HepG2 (cell line): Measurements from ENCODE around the gene RGP1. TPM values are rescaled to one million over a fixed set of nuclear protein-coding genes. Genes with fewer than 3 reads are reported as not detected.
A peak's percentile ranks its signal among the peaks of the same experiment; 100 is the strongest.

Experiments
- BRF2 ChIP-seq: sonication (generic); formaldehyde crosslinking; IDR thresholded peaks from 2 replicates; pipeline ENCODE4 v1.8.1; 2022; ENCODE audit warnings: mild to moderate bottlenecking, missing genetic modification reagents
- CHD4 ChIP-seq: fragments of 200-600 bp; sonication (generic); IDR thresholded peaks from 2 replicates; pipeline ENCODE4 v1.7.0; 2017; ENCODE audit warnings: mild to moderate bottlenecking, low read length, borderline replicate concordance
- CREB1 ChIP-seq, 2 experiments: fragments of 450-650 bp in 1 of 2; IDR thresholded peaks; 2 replicates each; pipeline ENCODE4 v1.6.1; 2016 to 2017; ENCODE audit warnings: control low read depth in 1 of 2, mild to moderate bottlenecking in 1 of 2, missing compliant biosample characterization in 1 of 2, missing genetic modification characterization in 1 of 2
- EZH2 ChIP-seq: conservative IDR thresholded peaks from 2 replicates; pipeline ENCODE4 v1.6.1; 2012; ENCODE audit warnings: mild to moderate bottlenecking, low read depth, low read length, moderate library complexity
- GFI1 ChIP-seq: sonication (generic); formaldehyde crosslinking; IDR thresholded peaks from 2 replicates; pipeline ENCODE4 v1.5.0; 2020; ENCODE audit warnings: missing genetic modification reagents, mild to moderate bottlenecking, borderline replicate concordance
- GZF1 ChIP-seq: sonication (generic); formaldehyde crosslinking; IDR thresholded peaks from 2 replicates; pipeline ENCODE4 v1.5.1; 2020; ENCODE audit warnings: mild to moderate bottlenecking, missing genetic modification reagents
- HDAC1 ChIP-seq: sonication (generic); formaldehyde crosslinking; IDR thresholded peaks from 2 replicates; pipeline ENCODE4 v1.5.1; 2020; ENCODE audit warnings: mild to moderate bottlenecking, missing genetic modification reagents
- HOXA5 ChIP-seq: sonication (generic); formaldehyde crosslinking; IDR thresholded peaks from 2 replicates; pipeline ENCODE4 v1.4.0; 2020; ENCODE audit warnings: missing genetic modification reagents
- KDM1A ChIP-seq: IDR thresholded peaks from 2 replicates; pipeline ENCODE4 v1.6.1; 2016; ENCODE audit warnings: missing compliant biosample characterization
- MEIS1 ChIP-seq: sonication (generic); formaldehyde crosslinking; IDR thresholded peaks from 2 replicates; pipeline ENCODE4 v1.9.0; 2021; ENCODE audit warnings: mild to moderate bottlenecking, missing genetic modification reagents, moderate library complexity, borderline replicate concordance
- NCOR1 ChIP-seq: fragments of 200-600 bp; sonication (generic); IDR thresholded peaks from 2 replicates; pipeline ENCODE4 v1.7.0; 2017; ENCODE audit warnings: antibody characterized with exemption, low read length, borderline replicate concordance
- NFATC3 ChIP-seq: sonication (generic); formaldehyde crosslinking; IDR thresholded peaks from 2 replicates; pipeline ENCODE4 v1.5.1; 2020; ENCODE audit warnings: mild to moderate bottlenecking, missing genetic modification reagents
- NR2C2 ChIP-seq: sonication (generic); formaldehyde crosslinking; IDR thresholded peaks from 2 replicates; pipeline ENCODE4 v1.4.0; 2020; ENCODE audit warnings: missing genetic modification reagents, mild to moderate bottlenecking, moderate library complexity, borderline replicate concordance
- POLR2G ChIP-seq: fragments of 200-400 bp; formaldehyde crosslinking; IDR thresholded peaks from 2 replicates; pipeline ENCODE4 v1.6.1; 2018; ENCODE audit warnings: mild to moderate bottlenecking, low read depth, low read length, moderate library complexity
- SALL1 ChIP-seq: sonication (generic); formaldehyde crosslinking; IDR thresholded peaks from 2 replicates; pipeline ENCODE4 v1.8.0; 2022; ENCODE audit warnings: mild to moderate bottlenecking, missing genetic modification reagents
- TEAD3 ChIP-seq: optimal IDR thresholded peaks from 2 replicates; pipeline ENCODE3; 2016; ENCODE audit warnings: borderline replicate concordance
- U2AF2 ChIP-seq: fragments of 200-400 bp; formaldehyde crosslinking; IDR thresholded peaks from 2 replicates; pipeline ENCODE4 v1.6.1; 2017; ENCODE audit warnings: low read depth, mild to moderate bottlenecking, low read length
- ZNF20 ChIP-seq: sonication (generic); formaldehyde crosslinking; IDR thresholded peaks from 2 replicates; pipeline ENCODE4 v1.4.0; 2020; ENCODE audit warnings: mild to moderate bottlenecking, moderate library complexity, missing genetic modification reagents
- ZNF205 ChIP-seq: IDR thresholded peaks from 2 replicates; pipeline ENCODE4 v1.6.1; 2018; ENCODE audit warnings: missing biosample characterization, missing genetic modification reagents
- ZNF207 ChIP-seq: fragments of 450-650 bp; IDR thresholded peaks from 2 replicates; pipeline ENCODE4 v1.6.1; 2016; ENCODE audit warnings: antibody characterized with exemption, borderline replicate concordance
- ZNF543 ChIP-seq: sonication (generic); formaldehyde crosslinking; IDR thresholded peaks from 2 replicates; pipeline ENCODE4 v1.4.0; 2020; ENCODE audit warnings: mild to moderate bottlenecking, missing genetic modification reagents
- ZNF7 ChIP-seq: IDR thresholded peaks from 2 replicates; pipeline ENCODE4 v1.6.1; 2016; ENCODE audit warnings: missing biosample characterization, missing genetic modification reagents
- ZNF790 ChIP-seq: sonication (generic); formaldehyde crosslinking; IDR thresholded peaks from 2 replicates; pipeline ENCODE4 v1.8.0; 2022; ENCODE audit warnings: missing genetic modification reagents, mild to moderate bottlenecking, borderline replicate concordance
- ZNF891 ChIP-seq: sonication (generic); formaldehyde crosslinking; IDR thresholded peaks from 2 replicates; pipeline ENCODE4 v1.5.0; 2020; ENCODE audit warnings: mild to moderate bottlenecking, missing genetic modification reagents
- ZSCAN12 ChIP-seq: sonication (generic); formaldehyde crosslinking; IDR thresholded peaks from 2 replicates; pipeline ENCODE4 v1.9.0; 2021; ENCODE audit warnings: mild to moderate bottlenecking, missing genetic modification reagents
- polyA plus RNA-seq, 8 experiments: library from polyadenylated mRNA; depleted of rRNA in 3 of 8; stranded (reverse) in 7 of 8; unstranded in 1 of 8; fragments of >200 nt; fragmentation: Illumina TruSeq in 4 of 8; extraction: Trizol in 4 of 8; gene quantifications; 2 replicates each; pipeline versions ENCODE4 v1.2.1 to v1.2.3, GENCODE V29; 2011 to 2016; ENCODE audit warnings: low read depth in 4 of 8, missing spikeins in 1 of 8, mixed read lengths in 1 of 8; ENCODE audit not compliant: insufficient read depth in 1 of 8
- total RNA-seq, 5 experiments: library from RNA; depleted of rRNA; stranded (reverse); fragments of >200 nt; fragmentation: Illumina TruSeq; extraction: Trizol; gene quantifications; 2 replicates each; pipeline ENCODE4 v1.2.3, GENCODE V29; 2016; ENCODE audit warnings: low read depth in 1 of 5
- TF ChIP-seq, protein P1 (sequence below): sonication (generic); formaldehyde crosslinking; IDR thresholded peaks from 2 replicates; pipeline ENCODE4 v1.4.0; 2020; ENCODE audit warnings: low read depth, mild to moderate bottlenecking, missing genetic modification reagents
- TF ChIP-seq, protein P2 (sequence below): IDR thresholded peaks from 2 replicates; pipeline ENCODE4 v1.6.1; 2016; ENCODE audit warnings: missing biosample characterization, missing genetic modification reagents, low read depth

The RGP1 gene
- total and polyA plus RNA-seq, 2 of the 13 experiments (the other 11 are each of a cell fraction or from before 2014, with no cell fraction given): 12.7 to 21.0 TPM

DNA sequence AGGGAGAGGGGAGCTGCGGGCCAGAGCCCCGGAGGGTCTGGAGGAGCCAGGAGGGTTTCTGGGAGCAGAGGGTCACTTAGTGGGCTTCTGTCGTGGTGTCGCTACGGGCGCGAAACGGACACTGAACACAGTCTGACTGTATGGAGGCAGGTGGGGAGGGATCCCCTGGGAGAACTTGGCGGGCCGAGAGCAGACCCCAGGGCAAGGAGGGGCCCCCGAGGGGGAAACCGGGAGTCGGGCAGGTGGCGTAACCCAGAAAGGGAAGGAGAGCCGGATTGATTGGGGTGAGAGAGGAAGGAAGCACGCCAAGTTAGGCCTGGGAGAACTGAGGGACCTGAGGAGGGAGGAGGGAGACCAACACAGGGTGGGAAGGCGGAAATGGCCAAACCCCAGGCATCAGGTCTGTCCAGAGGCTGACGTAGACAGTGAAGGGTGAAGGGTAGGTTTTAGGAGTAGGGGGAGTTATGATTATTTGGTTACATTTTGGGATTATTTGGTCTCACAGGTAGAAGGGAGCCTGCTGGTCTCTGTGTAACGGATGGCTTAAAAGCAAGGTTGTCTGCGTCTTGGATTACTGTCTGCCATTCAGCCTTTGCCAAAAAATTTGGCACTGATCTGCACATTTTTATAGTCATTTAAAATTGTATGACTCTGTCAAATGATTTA, 8.3 kb downstream of the RGP1 start (continued):
- TF ChIP-seq U2AF2 (no peak), ZNF790 (no peak), NFATC3 (CRISPR knock-in tag) (no peak), ZSCAN12 (0 out of 2 replicates have a peak, but pooled peaks have one; percentile 47), HOXA5 (no peak), CHD4 (no peak), ZNF543 (CRISPR knock-in tag) (no peak), ZNF207 (no peak), HDAC1 (0 out of 2 replicates have a peak, but pooled peaks have one; percentile 11), NR2C2 (CRISPR knock-in tag) (no peak), SALL1 (CRISPR knock-in tag) (no peak; the same call in 1 of the 2 replicates), MEIS1 (CRISPR knock-in tag) (peak; percentile 29; the same call in 1 of the 2 replicates), NCOR1 (no peak), TEAD3 (CRISPR knock-in tag) (no peak), ZNF205 (CRISPR knock-in tag) (0 out of 2 replicates have a peak, but pooled peaks have one; percentile 0), CREB1 (IDR thresholded peaks at IDR 0.05) (no peak), CREB1 (CRISPR knock-in tag; IDR thresholded peaks at IDR 0.05) (no peak), ZNF7 (CRISPR knock-in tag) (no peak), GZF1 (CRISPR knock-in tag) (0 out of 2 replicates have a peak, but pooled peaks have one; percentile 7), ZNF891 (CRISPR knock-in tag) (no peak), KDM1A (CRISPR knock-in tag) (no peak), POLR2G (peak; percentile 71), EZH2 (no peak), ZNF20 (CRISPR knock-in tag) (0 out of 2 replicates have a peak, but pooled peaks have one; percentile 29), BRF2 (CRISPR knock-in tag) (no peak), GFI1 (no peak)
- TF ChIP-seq, protein P1, sequence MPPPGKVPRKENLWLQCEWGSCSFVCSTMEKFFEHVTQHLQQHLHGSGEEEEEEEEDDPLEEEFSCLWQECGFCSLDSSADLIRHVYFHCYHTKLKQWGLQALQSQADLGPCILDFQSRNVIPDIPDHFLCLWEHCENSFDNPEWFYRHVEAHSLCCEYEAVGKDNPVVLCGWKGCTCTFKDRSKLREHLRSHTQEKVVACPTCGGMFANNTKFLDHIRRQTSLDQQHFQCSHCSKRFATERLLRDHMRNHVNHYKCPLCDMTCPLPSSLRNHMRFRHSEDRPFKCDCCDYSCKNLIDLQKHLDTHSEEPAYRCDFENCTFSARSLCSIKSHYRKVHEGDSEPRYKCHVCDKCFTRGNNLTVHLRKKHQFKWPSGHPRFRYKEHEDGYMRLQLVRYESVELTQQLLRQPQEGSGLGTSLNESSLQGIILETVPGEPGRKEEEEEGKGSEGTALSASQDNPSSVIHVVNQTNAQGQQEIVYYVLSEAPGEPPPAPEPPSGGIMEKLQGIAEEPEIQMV (CRISPR knock-in tag): no peak
- TF ChIP-seq, protein P2, sequence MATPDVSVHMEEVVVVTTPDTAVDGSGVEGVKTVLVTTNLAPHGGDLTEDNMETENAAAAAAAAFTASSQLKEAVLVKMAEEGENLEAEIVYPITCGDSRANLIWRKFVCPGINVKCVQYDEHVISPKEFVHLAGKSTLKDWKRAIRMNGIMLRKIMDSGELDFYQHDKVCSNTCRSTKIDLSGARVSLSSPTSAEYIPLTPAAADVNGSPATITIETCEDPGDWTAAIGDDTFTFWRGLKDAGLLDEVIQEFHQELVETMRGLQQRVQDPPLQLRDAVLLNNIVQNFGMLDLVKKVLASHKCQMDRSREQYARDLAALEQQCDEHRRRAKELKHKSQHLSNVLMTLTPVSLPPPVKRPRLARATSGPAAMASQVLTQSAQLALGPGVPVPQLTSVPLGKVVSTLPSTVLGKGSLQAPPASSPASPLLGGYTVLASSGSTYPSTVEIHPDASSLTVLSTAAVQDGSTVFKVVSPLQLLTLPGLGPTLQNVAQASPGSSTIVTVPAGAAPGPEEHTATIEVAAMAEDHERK: no peak
